Measurements from ENCODE around the gene SOWAHC. TPM values are rescaled to one million over a fixed set of nuclear protein-coding genes. Genes with fewer than 3 reads are reported as not detected.

SOWAHC gene
- total RNA-seq, 1 donor from 2014 or later, result 10.9 TPM

GRCh38 chr2:109601783-109602182 is 12.4 kb upstream of the SOWAHC start:
- H3K36me3 Mint-ChIP-seq (ENCODE audit: low read depth), result peaks cover 6% of the 10 kb centered on the region
- H3K27me3 Mint-ChIP-seq (ENCODE audit: low read depth), result no peaks in the 10 kb centered on the region
- peaks cover 41% of the 10 kb centered on the region for H3K4me1 Mint-ChIP-seq
- no peak for DNase-seq (ENCODE audit: low read depth, low spot score)
- no peaks in the 10 kb centered on the region for H3K9me3 Mint-ChIP-seq
- H3K27ac Mint-ChIP-seq (ENCODE audit: unreplicated experiment), result no peak overlapping the region
- TF ChIP-seq CTCF (conservative IDR thresholded peaks at IDR 0.05), result no peak
- H3K4me3 Mint-ChIP-seq, result peak overlapping the region; percentile 10

- DNase-seq (ENCODE audit: low read depth, low spot score), result no peak
- Mint-ChIP-seq H3K4me3 (no peak overlapping the region), H3K4me1 (peaks cover 39% of the 10 kb centered on the region), H3K36me3 (ENCODE audit: low read depth) (peaks cover 6% of the 10 kb centered on the region), H3K27ac (ENCODE audit: unreplicated experiment) (no peak overlapping the region), H3K9me3 (no peaks in the 10 kb centered on the region), H3K27me3 (ENCODE audit: low read depth) (no peaks in the 10 kb centered on the region)
- no peak for TF ChIP-seq CTCF (conservative IDR thresholded peaks at IDR 0.05)
Measured at GRCh38 chr2:109602617-109603188, 11.5 kb upstream of the SOWAHC start.

GRCh38 chr2:109604597-109604996 is 9.6 kb upstream of the SOWAHC start:
- Mint-ChIP-seq H3K27ac (ENCODE audit: unreplicated experiment) (no peak overlapping the region), H3K4me1 (peaks cover 54% of the 10 kb centered on the region)
- no peak for TF ChIP-seq CTCF (conservative IDR thresholded peaks at IDR 0.05)

DNA sequence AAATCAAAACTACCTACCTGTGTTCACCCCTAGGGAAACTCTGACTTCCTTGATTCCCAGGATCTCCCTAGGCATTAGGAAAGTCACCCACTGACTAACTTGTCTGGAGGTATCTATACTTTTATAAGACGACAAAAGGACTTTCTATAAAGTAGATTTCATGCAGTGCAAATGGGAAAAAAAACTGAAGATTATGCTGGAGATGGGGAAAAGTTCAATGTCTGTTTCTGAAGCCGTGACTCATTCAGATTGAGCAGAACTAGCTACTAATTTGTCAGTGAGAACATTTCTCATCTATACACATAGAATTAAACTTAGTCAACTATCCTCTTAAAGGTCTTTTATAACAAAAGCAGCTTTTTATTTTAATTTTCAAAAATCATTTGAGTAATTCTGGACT is 6.4 kb upstream of the SOWAHC start:
- Mint-ChIP-seq H3K36me3 (ENCODE audit: low read depth) (peaks cover 2% of the 10 kb centered on the region), H3K4me3 (no peak overlapping the region), H3K27ac (ENCODE audit: unreplicated experiment) (no peak overlapping the region), H3K27me3 (ENCODE audit: low read depth) (no peaks in the 10 kb centered on the region), H3K4me1 (peaks cover 62% of the 10 kb centered on the region), H3K9me3 (no peaks in the 10 kb centered on the region)
- DNase-seq (ENCODE audit: low read depth, low spot score), result no peak
- TF ChIP-seq CTCF (conservative IDR thresholded peaks at IDR 0.05), result no peak

More at GRCh38 chr2:109604597-109604996, 9.6 kb upstream of the SOWAHC start:
- H3K9me3 Mint-ChIP-seq, result no peaks in the 10 kb centered on the region
- H3K4me3 Mint-ChIP-seq, result no peak overlapping the region
- H3K27me3 Mint-ChIP-seq (ENCODE audit: low read depth), result no peaks in the 10 kb centered on the region
- peaks cover 6% of the 10 kb centered on the region for H3K36me3 Mint-ChIP-seq (ENCODE audit: low read depth)
- DNase-seq (ENCODE audit: low read depth, low spot score), result no peak

- Mint-ChIP-seq H3K4me1 (peaks cover 64% of the 10 kb centered on the region), H3K4me3 (peak overlapping the region; percentile 68)
- DNase-seq (ENCODE audit: low read depth, low spot score), result no peak
Measured at GRCh38 chr2:109609352-109610024, 4.7 kb upstream of the SOWAHC start.

More at GRCh38 chr2:109609352-109610024, 4.7 kb upstream of the SOWAHC start:
- Mint-ChIP-seq H3K9me3 (no peaks in the 10 kb centered on the region), H3K27ac (ENCODE audit: unreplicated experiment) (peak overlapping the region; percentile 71), H3K36me3 (ENCODE audit: low read depth) (peaks cover 2% of the 10 kb centered on the region), H3K27me3 (ENCODE audit: low read depth) (peaks cover 3% of the 10 kb centered on the region)
- no peak for TF ChIP-seq CTCF (conservative IDR thresholded peaks at IDR 0.05)
